Measurements from ENCODE around the gene ACAA2. TPM values are rescaled to one million over a fixed set of nuclear protein-coding genes. Genes with fewer than 3 reads are reported as not detected.

ACAA2 gene
- polyA plus RNA-seq, 1 of the 3 experiments (the other 2 are of a cell fraction) = 34.9 TPM

GRCh38 chr18:49839012-49839411 lies 25.7 kb upstream of the ACAA2 start:
- Histone ChIP-seq H3K4me3 (ENCODE audit: low read depth in 2 of 2, low read length in 1 of 2) (no peak overlapping the region), H3K36me3 (replicated peaks in 1 of 2; ENCODE audit: control insufficient read depth in 1 of 2, insufficient read depth in 2 of 2, low read length in 1 of 2) (no peaks in the 10 kb centered on the region), H2AFZ (ENCODE audit: low read depth) (no peak overlapping the region), H3K4me2 (no peak overlapping the region), H3K79me2 (ENCODE audit: insufficient read depth) (no peaks in the 10 kb centered on the region), H3K9me2 (no peaks in the 10 kb centered on the region), H3K4me1 (ENCODE audit: control insufficient read depth in 1 of 2, insufficient read depth in 2 of 2, low read depth in 1 of 2, low read length in 1 of 2) (peaks cover 0 to 3% of the 10 kb centered on the region in 2 experiments; a peak in 1 of 4 replicates), H3K27ac (ENCODE audit: low read depth in 2 of 2, low read length in 1 of 2) (no peak overlapping the region), H3K27me3 (ENCODE audit: insufficient read depth) (no peaks in the 10 kb centered on the region), H4K20me1 (ENCODE audit: insufficient read depth) (no peaks in the 10 kb centered on the region), H3K9ac (no peak overlapping the region), H3F3A (replicated peaks; ENCODE audit: insufficient read depth) (no peaks in the 10 kb centered on the region), H3K9me3 (no peaks in the 10 kb centered on the region)
- ChIA-PET POLR2A (no interaction called here), CTCF (interaction anchor here (4.6 kb wide), 1 partner anchor 22 kb away, joined by 16 read pairs; no protein-coding TSS in a partner anchor)
- TF ChIP-seq RCOR1 (IDR thresholded peaks at IDR 0.05; ENCODE audit: low read length) (no peak), YY1 (IDR thresholded peaks at IDR 0.05; ENCODE audit: low read depth) (no peak), TAF1 (IDR thresholded peaks at IDR 0.05; ENCODE audit: borderline replicate concordance, low read depth, low read length) (no peak), EP300 (IDR thresholded peaks at IDR 0.05; ENCODE audit: borderline replicate concordance in 1 of 2, low read depth in 1 of 2, low read length in 1 of 2) (no peak)
- TF ChIP-seq, protein P1, sequence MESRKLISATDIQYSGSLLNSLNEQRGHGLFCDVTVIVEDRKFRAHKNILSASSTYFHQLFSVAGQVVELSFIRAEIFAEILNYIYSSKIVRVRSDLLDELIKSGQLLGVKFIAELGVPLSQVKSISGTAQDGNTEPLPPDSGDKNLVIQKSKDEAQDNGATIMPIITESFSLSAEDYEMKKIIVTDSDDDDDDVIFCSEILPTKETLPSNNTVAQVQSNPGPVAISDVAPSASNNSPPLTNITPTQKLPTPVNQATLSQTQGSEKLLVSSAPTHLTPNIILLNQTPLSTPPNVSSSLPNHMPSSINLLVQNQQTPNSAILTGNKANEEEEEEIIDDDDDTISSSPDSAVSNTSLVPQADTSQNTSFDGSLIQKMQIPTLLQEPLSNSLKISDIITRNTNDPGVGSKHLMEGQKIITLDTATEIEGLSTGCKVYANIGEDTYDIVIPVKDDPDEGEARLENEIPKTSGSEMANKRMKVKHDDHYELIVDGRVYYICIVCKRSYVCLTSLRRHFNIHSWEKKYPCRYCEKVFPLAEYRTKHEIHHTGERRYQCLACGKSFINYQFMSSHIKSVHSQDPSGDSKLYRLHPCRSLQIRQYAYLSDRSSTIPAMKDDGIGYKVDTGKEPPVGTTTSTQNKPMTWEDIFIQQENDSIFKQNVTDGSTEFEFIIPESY (IDR thresholded peaks at IDR 0.05; ENCODE audit: borderline replicate concordance, low read depth) = no peak
- WGBS (ENCODE audit: low lambda C conversion rate) = 79% methylated on average over 8 of the region's 8 CpGs
- DNase-seq = no peak

- Histone ChIP-seq H2AFZ (ENCODE audit: low read depth) (no peak overlapping the region), H3K4me2 (no peak overlapping the region), H3K4me3 (ENCODE audit: low read depth in 2 of 2, low read length in 1 of 2) (no peak overlapping the region), H3K9me2 (no peaks in the 10 kb centered on the region), H3K9me3 (no peaks in the 10 kb centered on the region), H3K36me3 (replicated peaks in 1 of 2; ENCODE audit: control insufficient read depth in 1 of 2, insufficient read depth in 2 of 2, low read length in 1 of 2) (no peaks in the 10 kb centered on the region), H3F3A (replicated peaks; ENCODE audit: insufficient read depth) (no peaks in the 10 kb centered on the region), H3K27ac (ENCODE audit: low read depth in 2 of 2, low read length in 1 of 2) (no peak overlapping the region), H4K20me1 (ENCODE audit: insufficient read depth) (no peaks in the 10 kb centered on the region), H3K27me3 (ENCODE audit: insufficient read depth) (no peaks in the 10 kb centered on the region), H3K4me1 (ENCODE audit: control insufficient read depth in 1 of 2, insufficient read depth in 2 of 2, low read depth in 1 of 2, low read length in 1 of 2) (no peaks in the 10 kb centered on the region; a peak in 1 of 4 replicates), H3K79me2 (ENCODE audit: insufficient read depth) (no peaks in the 10 kb centered on the region), H3K9ac (no peak overlapping the region)
- 92% methylated on average over 4 of the region's 4 CpGs for WGBS (ENCODE audit: low lambda C conversion rate)
- ChIA-PET CTCF (interaction anchor here (4.6 kb wide), 1 partner anchor 23 kb away, joined by 16 read pairs; no protein-coding TSS in a partner anchor), POLR2A (no interaction called here)
- TF ChIP-seq, protein P2, sequence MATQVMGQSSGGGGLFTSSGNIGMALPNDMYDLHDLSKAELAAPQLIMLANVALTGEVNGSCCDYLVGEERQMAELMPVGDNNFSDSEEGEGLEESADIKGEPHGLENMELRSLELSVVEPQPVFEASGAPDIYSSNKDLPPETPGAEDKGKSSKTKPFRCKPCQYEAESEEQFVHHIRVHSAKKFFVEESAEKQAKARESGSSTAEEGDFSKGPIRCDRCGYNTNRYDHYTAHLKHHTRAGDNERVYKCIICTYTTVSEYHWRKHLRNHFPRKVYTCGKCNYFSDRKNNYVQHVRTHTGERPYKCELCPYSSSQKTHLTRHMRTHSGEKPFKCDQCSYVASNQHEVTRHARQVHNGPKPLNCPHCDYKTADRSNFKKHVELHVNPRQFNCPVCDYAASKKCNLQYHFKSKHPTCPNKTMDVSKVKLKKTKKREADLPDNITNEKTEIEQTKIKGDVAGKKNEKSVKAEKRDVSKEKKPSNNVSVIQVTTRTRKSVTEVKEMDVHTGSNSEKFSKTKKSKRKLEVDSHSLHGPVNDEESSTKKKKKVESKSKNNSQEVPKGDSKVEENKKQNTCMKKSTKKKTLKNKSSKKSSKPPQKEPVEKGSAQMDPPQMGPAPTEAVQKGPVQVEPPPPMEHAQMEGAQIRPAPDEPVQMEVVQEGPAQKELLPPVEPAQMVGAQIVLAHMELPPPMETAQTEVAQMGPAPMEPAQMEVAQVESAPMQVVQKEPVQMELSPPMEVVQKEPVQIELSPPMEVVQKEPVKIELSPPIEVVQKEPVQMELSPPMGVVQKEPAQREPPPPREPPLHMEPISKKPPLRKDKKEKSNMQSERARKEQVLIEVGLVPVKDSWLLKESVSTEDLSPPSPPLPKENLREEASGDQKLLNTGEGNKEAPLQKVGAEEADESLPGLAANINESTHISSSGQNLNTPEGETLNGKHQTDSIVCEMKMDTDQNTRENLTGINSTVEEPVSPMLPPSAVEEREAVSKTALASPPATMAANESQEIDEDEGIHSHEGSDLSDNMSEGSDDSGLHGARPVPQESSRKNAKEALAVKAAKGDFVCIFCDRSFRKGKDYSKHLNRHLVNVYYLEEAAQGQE (IDR thresholded peaks at IDR 0.05; ENCODE audit: low read depth, low read length) = no peak
- TF ChIP-seq, protein P3, sequence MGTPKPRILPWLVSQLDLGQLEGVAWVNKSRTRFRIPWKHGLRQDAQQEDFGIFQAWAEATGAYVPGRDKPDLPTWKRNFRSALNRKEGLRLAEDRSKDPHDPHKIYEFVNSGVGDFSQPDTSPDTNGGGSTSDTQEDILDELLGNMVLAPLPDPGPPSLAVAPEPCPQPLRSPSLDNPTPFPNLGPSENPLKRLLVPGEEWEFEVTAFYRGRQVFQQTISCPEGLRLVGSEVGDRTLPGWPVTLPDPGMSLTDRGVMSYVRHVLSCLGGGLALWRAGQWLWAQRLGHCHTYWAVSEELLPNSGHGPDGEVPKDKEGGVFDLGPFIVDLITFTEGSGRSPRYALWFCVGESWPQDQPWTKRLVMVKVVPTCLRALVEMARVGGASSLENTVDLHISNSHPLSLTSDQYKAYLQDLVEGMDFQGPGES (IDR thresholded peaks at IDR 0.05; ENCODE audit: low read depth, low read length) = no peak
- no peak for DNase-seq
These were observed 25.0 kb upstream of the ACAA2 start for GRCh38 chr18:49838381-49838780.

Data from SK-N-SH (cell line).